Retinal pigment epithelial cell (primary cell): Measurements from ENCODE around the gene ORAI2.

Experiments
- DNase-seq: peaks from one replicate; pipeline ENCODE4 v3.0.0-alpha.2; 2010; ENCODE audit warnings: low read depth
- H3K4me3 ChIP-seq: 2 replicates; pipeline ENCODE4 v1.5.1; 2011; ENCODE audit warnings: mild to moderate bottlenecking, low read length, control low read depth, moderate library complexity
- CTCF ChIP-seq: conservative IDR thresholded peaks from 2 replicates; pipeline ENCODE4 v1.5.1; 2011; ENCODE audit warnings: low read depth, low read length, control low read depth, inconsistent platforms

The ORAI2 gene

GRCh38 chr7:102424787-102425218 is 8.6 kb upstream of the ORAI2 start:
- no peak for TF ChIP-seq CTCF
- H3K4me3 ChIP-seq, result no peak overlapping the region
- no peak for DNase-seq

- no peak overlapping the region for H3K4me3 ChIP-seq
- no peak for DNase-seq
- no peak for TF ChIP-seq CTCF
Measured at GRCh38 chr7:102425639-102426267, 7.6 kb upstream of the ORAI2 start.

GRCh38 chr7:102426268-102427018 is 6.9 kb upstream of the ORAI2 start:
- no peak overlapping the region for H3K4me3 ChIP-seq
- TF ChIP-seq CTCF, result no peak
- DNase-seq, result no peak

DNA sequence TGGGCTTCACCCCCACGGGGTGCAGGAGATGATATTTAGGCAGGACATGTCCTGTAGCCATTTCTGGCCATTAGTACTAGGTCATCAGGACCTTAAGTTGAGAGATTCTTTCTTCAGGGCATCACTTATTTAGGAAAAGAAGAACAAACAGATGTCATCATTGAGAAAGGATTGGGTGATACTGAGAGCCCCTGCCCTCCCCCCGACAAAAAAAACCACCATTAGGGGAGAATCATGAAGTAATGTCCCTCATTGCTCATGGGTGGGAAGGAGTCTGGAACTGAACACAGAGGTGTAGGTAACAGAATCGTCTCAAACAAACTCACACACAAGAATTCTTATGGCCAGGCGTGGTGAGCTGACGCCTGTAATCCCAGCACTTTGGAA is 6.4 kb upstream of the ORAI2 start:
- TF ChIP-seq CTCF, result no peak
- no peak overlapping the region for H3K4me3 ChIP-seq
- DNase-seq, result no peak

- no peak for DNase-seq
- H3K4me3 ChIP-seq, result no peak overlapping the region
- no peak for TF ChIP-seq CTCF
Measured at GRCh38 chr7:102429141-102429899, 4.1 kb upstream of the ORAI2 start.

DNA sequence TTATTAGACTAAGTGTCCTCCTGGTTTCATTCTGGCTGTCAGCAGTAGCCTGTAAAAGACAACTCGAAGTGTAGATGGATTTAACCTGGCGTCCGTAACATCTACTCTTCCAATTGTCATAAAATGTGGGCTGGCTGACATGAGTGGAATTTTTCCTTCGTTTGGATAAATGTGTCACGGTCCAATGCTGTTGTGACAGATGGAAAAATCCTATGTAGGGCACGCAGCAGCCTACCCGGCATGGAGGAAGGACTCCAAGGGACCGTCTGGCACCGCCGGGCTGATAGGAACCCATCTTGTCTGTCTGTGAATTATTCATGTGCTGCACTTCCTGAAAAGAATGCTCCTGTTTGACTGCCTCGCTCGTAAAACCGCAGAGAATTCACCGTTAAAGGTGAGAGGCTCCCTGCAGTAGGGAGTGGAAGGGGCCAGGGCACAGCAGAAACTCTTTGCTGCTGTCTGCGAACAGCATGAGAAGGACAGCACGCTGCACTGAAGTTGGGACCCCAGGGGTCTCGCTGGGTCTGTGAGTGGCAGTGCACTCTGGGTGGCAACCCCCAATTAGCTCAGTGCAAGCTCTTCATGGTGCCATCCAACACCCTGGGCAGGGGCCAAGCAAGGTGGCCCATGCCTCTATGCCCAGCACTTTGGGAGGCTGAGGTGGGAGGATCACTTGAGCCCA is 1.6 kb upstream of the ORAI2 start:
- DNase-seq, result no peak
- no peak overlapping the region for H3K4me3 ChIP-seq
- no peak for TF ChIP-seq CTCF
